ENCODE measurements around the gene CAPN13. TPM values are rescaled to one million over a fixed set of nuclear protein-coding genes. Genes with fewer than 3 reads are reported as not detected.

The CAPN13 gene
- total RNA-seq, 2 donors from 2014 or later: not detected

- no peaks in the 10 kb centered on the region for H3K9me3 ChIP-seq (ENCODE audit: control insufficient read depth, low read length, poor library complexity, severe bottlenecking)
- ATAC-seq (no peak), DNase-seq (no peak)
- Mint-ChIP-seq H3K4me1 (peaks cover 2% of the 10 kb centered on the region), H3K27ac (no peak overlapping the region), H3K36me3 (ENCODE audit: low read depth) (no peaks in the 10 kb centered on the region), H3K27me3 (peaks cover 5% of the 10 kb centered on the region), H3K4me3 (no peak overlapping the region)
Measured at GRCh38 chr2:30683236-30683956, 123.8 kb downstream of the CAPN13 start.

GRCh38 chr2:30681022-30681421 lies 126.2 kb downstream of the CAPN13 start:
- DNase-seq: no peak
- Mint-ChIP-seq H3K4me3 (no peak overlapping the region), H3K27ac (no peak overlapping the region), H3K36me3 (ENCODE audit: low read depth) (no peaks in the 10 kb centered on the region), H3K4me1 (peaks cover 2% of the 10 kb centered on the region), H3K27me3 (peaks cover 5% of the 10 kb centered on the region)
- H3K9me3 ChIP-seq (ENCODE audit: control insufficient read depth, low read length, poor library complexity, severe bottlenecking): no peaks in the 10 kb centered on the region
- ATAC-seq: no peak

- H3K27me3 Mint-ChIP-seq: peaks cover 5% of the 10 kb centered on the region
- ATAC-seq: no peak
- H3K9me3 ChIP-seq (ENCODE audit: control insufficient read depth, low read length, poor library complexity, severe bottlenecking): no peaks in the 10 kb centered on the region
- no peaks in the 10 kb centered on the region for H3K36me3 Mint-ChIP-seq (ENCODE audit: low read depth)
- H3K4me3 Mint-ChIP-seq: no peak overlapping the region
- peaks cover 2% of the 10 kb centered on the region for H3K4me1 Mint-ChIP-seq
- no peak for DNase-seq
- no peak overlapping the region for H3K27ac Mint-ChIP-seq
Measured at GRCh38 chr2:30680121-30680520, 127.1 kb downstream of the CAPN13 start.

- Mint-ChIP-seq H3K4me3 (no peak overlapping the region), H3K27me3 (peaks cover 5% of the 10 kb centered on the region), H3K36me3 (ENCODE audit: low read depth) (peaks cover 2% of the 10 kb centered on the region), H3K4me1 (peaks cover 4% of the 10 kb centered on the region), H3K27ac (no peak overlapping the region)
- DNase-seq (no peak), ATAC-seq (peak; percentile 73)
- H3K9me3 ChIP-seq (ENCODE audit: control insufficient read depth, low read length, poor library complexity, severe bottlenecking): no peaks in the 10 kb centered on the region
Measured at GRCh38 chr2:30679426-30680088, 127.7 kb downstream of the CAPN13 start.

GRCh38 chr2:30678410-30679137 lies 128.7 kb downstream of the CAPN13 start:
- Mint-ChIP-seq H3K4me1 (peaks cover 4% of the 10 kb centered on the region), H3K36me3 (ENCODE audit: low read depth) (peaks cover 2% of the 10 kb centered on the region), H3K27ac (no peak overlapping the region), H3K27me3 (peaks cover 6% of the 10 kb centered on the region), H3K4me3 (no peak overlapping the region)
- no peaks in the 10 kb centered on the region for H3K9me3 ChIP-seq (ENCODE audit: control insufficient read depth, low read length, poor library complexity, severe bottlenecking)
- ATAC-seq (no peak), DNase-seq (no peak)

GRCh38 chr2:30677861-30678385 lies 129.3 kb downstream of the CAPN13 start:
- peaks cover 4% of the 10 kb centered on the region for H3K4me1 Mint-ChIP-seq
- peaks cover 2% of the 10 kb centered on the region for H3K36me3 Mint-ChIP-seq (ENCODE audit: low read depth)
- no peak overlapping the region for H3K4me3 Mint-ChIP-seq
- H3K27me3 Mint-ChIP-seq: peaks cover 9% of the 10 kb centered on the region
- H3K27ac Mint-ChIP-seq: no peak overlapping the region
- ATAC-seq (no peak), DNase-seq (no peak)
- H3K9me3 ChIP-seq (ENCODE audit: control insufficient read depth, low read length, poor library complexity, severe bottlenecking): no peaks in the 10 kb centered on the region

GRCh38 chr2:30677231-30677630 lies 130.0 kb downstream of the CAPN13 start:
- no peak overlapping the region for H3K4me3 Mint-ChIP-seq
- no peak overlapping the region for H3K27ac Mint-ChIP-seq
- DNase-seq (no peak), ATAC-seq (no peak)
- no peaks in the 10 kb centered on the region for H3K9me3 ChIP-seq (ENCODE audit: control insufficient read depth, low read length, poor library complexity, severe bottlenecking)
- H3K27me3 Mint-ChIP-seq: peaks cover 12% of the 10 kb centered on the region
- H3K4me1 Mint-ChIP-seq: peaks cover 4% of the 10 kb centered on the region
- peaks cover 2% of the 10 kb centered on the region for H3K36me3 Mint-ChIP-seq (ENCODE audit: low read depth)

GRCh38 chr2:30675758-30676157 lies 131.5 kb downstream of the CAPN13 start:
- no peak overlapping the region for H3K4me3 Mint-ChIP-seq
- H3K27me3 Mint-ChIP-seq: peaks cover 13% of the 10 kb centered on the region
- H3K36me3 Mint-ChIP-seq (ENCODE audit: low read depth): peaks cover 2% of the 10 kb centered on the region
- no peaks in the 10 kb centered on the region for H3K9me3 ChIP-seq (ENCODE audit: control insufficient read depth, low read length, poor library complexity, severe bottlenecking)
- peaks cover 4% of the 10 kb centered on the region for H3K4me1 Mint-ChIP-seq
- ATAC-seq (no peak), DNase-seq (no peak)
- H3K27ac Mint-ChIP-seq: no peak overlapping the region

GRCh38 chr2:30673127-30673526 lies 134.1 kb downstream of the CAPN13 start:
- ATAC-seq (no peak), DNase-seq (no peak)
- Mint-ChIP-seq H3K4me1 (peaks cover 2% of the 10 kb centered on the region), H3K36me3 (ENCODE audit: low read depth) (peaks cover 2% of the 10 kb centered on the region), H3K27ac (no peak overlapping the region), H3K27me3 (peaks cover 13% of the 10 kb centered on the region), H3K4me3 (no peak overlapping the region)
- no peaks in the 10 kb centered on the region for H3K9me3 ChIP-seq (ENCODE audit: control insufficient read depth, low read length, poor library complexity, severe bottlenecking)
